GM12878 (cell line): ENCODE measurements around the gene MIA.

Source experiments
- CTCF ChIP-seq, 3 experiments: IDR thresholded peaks in 2 of 3; conservative IDR thresholded peaks in 1 of 3; 2 replicates each; pipeline ENCODE4 v1.5.1; 2011; ENCODE audit warnings: low read depth in 3 of 3, low read length in 3 of 3, mild to moderate bottlenecking in 3 of 3, control low read depth in 2 of 3, moderate library complexity in 2 of 3, inconsistent platforms in 1 of 3, mixed read lengths in 1 of 3; ENCODE audit not compliant: control insufficient read depth in 2 of 3, insufficient read depth in 1 of 3; ENCODE audit errors: extremely low read depth in 1 of 3
- TBL1XR1 ChIP-seq: IDR thresholded peaks from 2 replicates; pipeline ENCODE4 v1.6.1; 2012; ENCODE audit warnings: low read depth, low read length, improper control_type of control experiment

DNA sequence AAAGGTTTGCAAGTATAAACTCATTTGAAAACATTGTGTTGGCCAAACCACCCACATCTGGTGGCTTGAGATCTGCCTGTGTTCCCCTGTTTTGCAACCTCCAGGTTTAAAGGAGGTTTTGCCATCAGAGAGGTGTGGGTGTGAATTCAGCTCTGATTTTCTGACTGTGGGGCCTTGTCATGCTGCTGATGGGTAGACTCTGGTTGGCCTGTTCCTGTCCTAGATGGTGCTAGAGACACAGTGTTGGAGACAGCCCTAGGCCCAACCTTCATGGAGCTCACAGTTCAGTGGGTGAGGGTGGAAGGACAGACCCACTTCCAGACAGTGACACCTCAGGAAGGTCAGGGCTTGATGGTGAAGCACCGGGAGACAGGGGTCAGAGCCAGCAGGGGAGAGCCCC lies 10.2 kb downstream of the MIA start:
- TF ChIP-seq TBL1XR1 (no peak), CTCF (IDR thresholded peaks at IDR 0.05 in 2 of 3, conservative IDR thresholded peaks at IDR 0.05 in 1 of 3; ENCODE audit: control insufficient read depth in 2 of 3, extremely low read depth in 1 of 3, insufficient read depth in 1 of 3, low read depth in 3 of 3, low read length in 3 of 3) (no peak)
